ENCODE measurements around the gene MSI2.

Gene MSI2

GRCh38 chr17:57372156-57372555 is 115.8 kb downstream of the MSI2 start:
- no peak for DNase-seq

GRCh38 chr17:57373048-57373447 is 116.7 kb downstream of the MSI2 start:
- no peak for DNase-seq

- DNase-seq, result no peak
Measured at GRCh38 chr17:57373756-57374155, 117.4 kb downstream of the MSI2 start.

DNA sequence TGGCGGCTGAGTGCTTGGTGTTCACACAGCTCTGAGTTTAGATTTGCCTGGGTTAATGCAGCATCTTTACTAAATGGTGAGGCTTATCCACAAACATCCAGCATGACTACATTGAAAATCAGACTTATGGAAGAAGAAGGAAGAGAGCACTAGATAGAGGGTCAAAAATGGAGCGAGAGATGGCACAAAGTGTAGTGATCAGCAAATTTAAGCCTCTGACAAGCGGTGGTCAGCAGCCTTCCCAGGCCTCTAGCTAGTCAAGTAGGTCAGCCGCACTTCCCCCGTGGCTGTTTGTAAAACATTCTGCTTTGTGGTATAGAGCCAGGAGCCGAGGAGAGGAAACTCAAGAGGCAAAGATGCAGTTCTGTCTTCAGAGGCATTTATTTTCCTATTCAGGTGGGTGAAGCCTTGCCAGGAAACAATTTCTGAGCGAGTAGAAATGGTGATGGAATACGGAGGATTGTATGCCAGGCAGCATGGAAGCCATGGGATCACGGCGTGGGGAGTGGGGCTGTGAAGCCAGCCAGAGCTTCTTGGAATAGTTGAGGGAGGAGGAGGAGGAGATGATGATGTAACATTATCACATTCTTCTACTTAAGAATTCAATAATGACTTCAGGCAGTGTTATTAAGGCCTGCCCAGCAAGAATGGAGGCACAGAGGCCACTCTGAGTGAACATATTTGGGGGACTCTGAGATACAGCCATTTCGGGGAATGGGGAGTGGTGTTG is 118.9 kb downstream of the MSI2 start:
- DNase-seq, result no peak

- no peak for DNase-seq
Measured at GRCh38 chr17:57375770-57376225, 119.5 kb downstream of the MSI2 start.

DNA sequence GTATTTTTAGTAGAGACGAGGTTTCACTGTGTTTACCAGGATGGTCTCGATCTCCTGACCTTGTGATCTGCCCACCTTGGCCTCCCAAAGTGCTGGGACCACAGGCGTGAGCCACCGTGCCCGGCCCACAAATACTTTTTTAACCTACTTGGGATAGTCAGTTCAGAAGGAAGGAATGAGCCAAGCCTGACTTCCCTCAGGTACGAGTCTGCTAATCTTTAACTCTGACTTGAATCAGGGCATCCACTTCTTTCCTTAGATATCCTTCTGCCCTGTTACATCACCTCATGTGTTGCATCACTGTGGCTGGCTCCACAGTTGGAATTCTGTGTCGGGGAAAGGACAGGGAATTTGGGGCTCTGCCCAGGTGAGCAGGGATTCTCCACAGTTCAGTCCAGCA is 120.8 kb downstream of the MSI2 start:
- no peak for DNase-seq

- DNase-seq, result no peak
Measured at GRCh38 chr17:57379237-57379894, 123.0 kb downstream of the MSI2 start.

GRCh38 chr17:57379895-57380434 is 123.6 kb downstream of the MSI2 start:
- no peak for DNase-seq

DNA sequence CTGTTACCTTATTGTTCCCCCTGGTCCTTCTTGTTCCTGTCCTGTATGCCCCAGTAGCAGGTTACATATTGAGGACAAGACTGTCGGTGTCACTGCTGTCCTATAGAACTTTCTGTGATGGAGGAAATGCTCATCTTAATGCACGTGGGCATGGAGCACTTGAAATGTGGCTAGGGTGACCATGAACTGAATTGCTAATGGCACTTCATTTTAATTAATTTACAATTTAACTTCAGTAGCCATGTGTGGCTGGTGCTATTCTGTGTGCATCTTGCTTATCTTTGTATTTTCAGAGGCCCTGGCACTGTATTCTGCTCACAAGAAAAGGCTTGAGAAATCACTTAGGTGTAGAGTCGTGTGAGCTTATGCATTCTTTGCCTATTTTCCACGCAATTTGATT is 125.2 kb downstream of the MSI2 start:
- DNase-seq, result no peak

DNA sequence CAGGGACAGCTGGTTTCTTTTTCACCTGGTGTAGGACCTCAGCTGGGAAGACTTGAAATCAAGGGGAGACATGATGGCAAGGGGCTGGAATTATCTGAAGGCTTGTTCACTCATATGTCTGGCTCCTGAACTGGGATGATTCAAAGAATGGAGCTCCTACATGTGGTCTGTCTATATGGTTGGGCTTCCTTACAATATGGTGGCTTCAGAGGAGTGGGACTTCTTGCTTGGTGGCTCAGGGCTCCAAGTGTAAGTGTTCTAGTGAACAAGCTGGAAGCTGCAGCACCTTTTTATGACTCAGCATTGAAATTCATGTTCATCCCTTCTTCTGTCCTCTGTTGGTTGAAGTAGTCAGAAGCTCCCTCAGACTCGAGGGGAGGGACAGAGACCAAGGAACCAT is 127.9 kb downstream of the MSI2 start:
- DNase-seq, result no peak

DNA sequence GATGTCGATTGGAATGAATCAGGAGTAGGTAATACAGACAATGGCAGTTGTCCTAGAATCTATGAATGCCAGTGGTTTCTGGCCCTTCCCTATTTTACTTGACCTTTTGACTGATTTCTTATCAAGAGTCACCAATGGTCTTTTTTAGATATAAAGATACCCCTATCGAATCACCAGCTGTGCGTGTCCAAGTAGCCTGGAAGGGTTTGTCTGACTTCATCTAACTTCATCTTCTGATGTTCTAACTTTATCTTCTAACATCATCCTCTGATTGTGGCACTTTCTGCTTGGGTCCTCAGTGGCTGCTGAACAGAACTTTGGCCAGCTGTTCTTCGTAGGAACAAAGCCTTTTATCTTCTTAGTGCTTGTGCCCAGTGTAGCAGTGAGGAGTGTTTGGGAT is 129.7 kb downstream of the MSI2 start:
- DNase-seq, result no peak

DNA sequence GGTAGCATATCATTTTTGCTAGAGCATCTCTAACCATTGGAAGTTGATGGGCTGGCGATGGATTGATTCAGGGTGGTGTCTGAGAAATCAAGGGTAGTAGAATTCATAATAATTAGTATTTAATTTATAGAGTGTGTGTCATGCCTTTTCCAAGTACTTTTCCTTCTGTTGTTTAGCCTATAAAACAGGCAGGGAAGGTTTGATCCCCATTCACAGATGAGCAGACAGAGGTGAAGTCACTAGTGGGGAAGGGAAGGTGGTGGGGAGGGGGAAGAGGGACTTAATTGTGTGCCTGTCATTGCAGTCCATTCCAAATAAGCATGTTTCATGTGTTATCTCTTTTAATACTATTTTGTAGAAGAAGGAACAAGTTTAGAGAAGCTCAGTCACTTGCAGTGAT is 131.3 kb downstream of the MSI2 start:
- no peak for DNase-seq

DNA sequence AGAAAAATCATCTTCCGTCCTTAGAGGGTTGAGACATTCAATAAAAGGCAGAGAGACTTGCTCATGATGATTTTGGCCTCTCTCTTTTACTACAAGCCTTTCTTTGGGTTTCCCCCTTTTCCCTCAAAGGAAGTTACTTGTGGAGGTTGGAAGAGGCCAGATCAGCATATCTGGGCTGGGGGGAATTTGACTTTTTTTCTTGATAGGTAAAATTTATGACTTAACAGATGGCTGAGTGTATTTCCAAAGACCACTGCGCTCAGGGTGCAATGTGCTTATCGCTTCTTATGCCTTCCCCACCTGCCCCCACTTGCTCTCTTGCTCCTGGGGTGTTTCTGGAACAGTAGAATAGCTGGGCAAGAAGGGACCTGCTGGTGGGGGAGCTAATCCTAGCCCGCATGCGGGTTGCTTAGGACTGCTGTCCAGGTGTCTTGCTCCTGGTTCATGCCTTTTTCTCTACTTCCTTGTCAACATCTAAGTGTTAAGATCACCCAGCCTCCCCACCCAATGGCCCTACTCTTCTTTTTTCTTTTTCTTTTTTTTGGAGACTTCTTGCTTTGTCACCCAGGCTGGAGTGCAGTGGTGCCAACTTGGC is 131.9 kb downstream of the MSI2 start:
- DNase-seq, result no peak

GRCh38 chr17:57389473-57389872 is 133.2 kb downstream of the MSI2 start:
- no peak for DNase-seq

- no peak for DNase-seq
Measured at GRCh38 chr17:57391076-57391825, 134.9 kb downstream of the MSI2 start.

GRCh38 chr17:57391857-57392471 is 135.6 kb downstream of the MSI2 start:
- DNase-seq, result no peak

- no peak for DNase-seq
Measured at GRCh38 chr17:57393368-57393767, 137.0 kb downstream of the MSI2 start.

- no peak for DNase-seq
Measured at GRCh38 chr17:57394375-57394774, 138.1 kb downstream of the MSI2 start.

DNA sequence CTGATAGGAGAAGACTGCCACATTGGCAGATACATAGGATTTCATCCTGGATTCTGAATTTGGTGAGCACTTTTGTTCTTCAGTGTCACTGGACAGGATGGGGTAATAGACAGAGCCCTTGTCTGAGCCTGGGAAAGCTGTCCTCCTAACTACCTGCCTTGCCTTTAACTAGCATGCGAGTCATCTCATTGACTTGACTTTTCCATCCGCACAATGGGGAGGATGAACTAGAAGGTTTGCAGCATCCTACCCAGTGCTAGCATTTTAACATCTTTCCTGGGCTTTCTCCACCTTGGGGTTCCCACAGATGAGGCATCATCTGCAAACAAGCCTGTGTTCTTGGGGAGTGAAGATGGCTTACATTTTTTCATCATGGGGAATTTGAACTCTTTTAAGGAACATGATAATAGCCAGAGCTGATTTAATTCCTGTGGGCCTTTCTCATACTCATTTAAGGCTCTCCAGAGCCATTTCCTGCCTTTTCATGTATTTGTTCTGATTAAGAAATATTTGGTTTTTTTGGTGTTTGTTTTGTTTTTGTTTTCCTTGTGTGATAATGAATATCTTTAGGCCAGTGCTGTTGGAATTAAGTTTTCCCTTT is 139.5 kb downstream of the MSI2 start:
- DNase-seq, result no peak

GRCh38 chr17:57396511-57396921 is 140.2 kb downstream of the MSI2 start:
- DNase-seq, result peak; percentile 71

DNA sequence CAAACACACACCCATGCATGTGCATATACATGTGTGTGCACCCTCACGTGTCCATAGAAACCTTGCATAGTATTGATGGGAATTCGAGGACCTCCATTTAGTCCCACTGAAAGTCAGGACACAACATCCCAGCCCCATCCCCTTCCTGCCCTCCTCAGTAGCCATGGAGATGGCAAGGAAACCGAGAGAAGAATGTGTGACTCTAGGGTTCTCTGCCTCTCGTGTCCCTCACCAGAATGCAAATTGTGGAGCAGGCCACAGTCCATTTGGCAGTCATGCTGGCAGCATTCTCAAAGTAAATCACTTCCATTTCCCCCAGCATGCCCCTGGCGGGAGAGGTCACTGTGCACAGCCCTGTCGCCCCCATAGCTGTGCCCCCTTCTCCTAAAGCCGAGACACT is 141.1 kb downstream of the MSI2 start:
- no peak for DNase-seq

DNA sequence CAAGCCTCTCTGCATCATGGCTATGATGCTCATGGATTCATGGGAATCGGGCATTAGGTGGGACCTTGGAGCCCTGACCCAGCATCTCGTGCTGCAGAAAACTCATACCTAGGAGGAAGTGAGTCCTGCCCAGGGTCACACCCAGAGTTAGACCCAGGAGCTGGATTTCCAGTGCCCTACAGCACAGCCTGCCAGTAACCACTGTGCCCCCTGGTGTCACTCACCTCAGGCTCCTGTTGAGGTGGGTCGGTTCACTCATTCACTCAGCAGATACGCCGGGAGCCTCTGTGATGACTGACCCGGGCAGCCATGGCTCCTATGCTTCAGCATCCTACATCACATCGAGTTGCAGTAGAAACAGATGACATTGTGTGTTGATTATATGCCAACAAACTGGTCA is 143.4 kb downstream of the MSI2 start:
- DNase-seq, result no peak
